ENCODE measurements around the gene SPATA20.

- TF ChIP-seq EZH2 (IDR thresholded peaks at IDR 0.05) (no peak), CTCF (IDR thresholded peaks at IDR 0.05) (no peak)
These were observed 3.9 kb upstream of the SPATA20 start for GRCh38 chr17:50542795-50543774.

All from neural progenitor cell (in vitro differentiated cells).